Liver (tissue), 9 donors: ENCODE measurements around the gene AUH. TPM values are rescaled to one million over a fixed set of nuclear protein-coding genes. Genes with fewer than 3 reads are reported as not detected.

Source experiments
- DNase-seq: peaks from one replicate; pipeline ENCODE4 v3.0.0-alpha.2; 2017; ENCODE audit warnings: low spot score
- H3K27ac ChIP-seq, 2 donors: one replicate each; pipeline ENCODE4 v1.7.0; 2013; ENCODE audit warnings: inconsistent platforms in 2 of 2, low read length in 2 of 2, control low read depth in 1 of 2, low read depth in 1 of 2, mild to moderate bottlenecking in 1 of 2
- H3K27me3 ChIP-seq, 4 donors: one replicate each; pipeline versions ENCODE4 v1.6.1 to v1.7.0; 2013; ENCODE audit warnings: low read length in 3 of 4, inconsistent platforms in 1 of 4, mild to moderate bottlenecking in 1 of 4, moderate library complexity in 1 of 4; ENCODE audit not compliant: control insufficient read depth in 4 of 4, insufficient read depth in 4 of 4
- H3K36me3 ChIP-seq, 4 donors: one replicate each; pipeline versions ENCODE4 v1.6.1 to v1.7.0; 2013; ENCODE audit warnings: low read length in 3 of 4, mild to moderate bottlenecking in 3 of 4, low read depth in 1 of 4, moderate library complexity in 1 of 4; ENCODE audit not compliant: control insufficient read depth in 4 of 4, insufficient read depth in 3 of 4
- H3K4me1 ChIP-seq, 4 donors: one replicate each; pipeline versions ENCODE4 v1.6.1 to v1.7.0; 2013; ENCODE audit warnings: low read length in 3 of 4, mild to moderate bottlenecking in 3 of 4, moderate library complexity in 1 of 4; ENCODE audit not compliant: control insufficient read depth in 4 of 4, insufficient read depth in 4 of 4
- H3K4me3 ChIP-seq, 3 donors: one replicate each; pipeline versions ENCODE4 v1.6.1 to v1.7.0; 2013; ENCODE audit warnings: low read length in 3 of 3, control low read depth in 1 of 3, low read depth in 1 of 3, mild to moderate bottlenecking in 1 of 3
- H3K9ac ChIP-seq, 2 donors: one replicate each; pipeline ENCODE4 v1.7.0; 2013; ENCODE audit warnings: low read length in 2 of 2, mild to moderate bottlenecking in 2 of 2, moderate library complexity in 2 of 2, control low read depth in 1 of 2, low read depth in 1 of 2
- H3K9me3 ChIP-seq, 4 donors: one replicate each; pipeline versions ENCODE4 v1.6.1 to v1.7.0; 2013; ENCODE audit warnings: low read length in 3 of 4; ENCODE audit not compliant: control insufficient read depth in 4 of 4
- EGR1 ChIP-seq, 2 donors: IDR thresholded peaks; 2 replicates each; pipeline ENCODE4 v1.6.1; 2016 to 2018; ENCODE audit warnings: antibody characterized with exemption in 2 of 2, low read depth in 2 of 2
- FOXA1 ChIP-seq: IDR thresholded peaks from 2 replicates; pipeline ENCODE4 v1.6.1; 2016; ENCODE audit warnings: antibody characterized with exemption
- FOXA2 ChIP-seq: IDR thresholded peaks from 2 replicates; pipeline ENCODE4 v1.6.1; 2016; ENCODE audit warnings: antibody characterized with exemption
- GABPA ChIP-seq, 2 donors: IDR thresholded peaks in 1 of 2; conservative IDR thresholded peaks in 1 of 2; 2 replicates each; pipeline ENCODE4 v1.6.1; 2016; ENCODE audit warnings: antibody characterized with exemption in 2 of 2, mild to moderate bottlenecking in 1 of 2, moderate library complexity in 1 of 2
- HNF4A ChIP-seq, 2 donors: conservative IDR thresholded peaks; 2 replicates each; pipeline ENCODE4 v1.6.1; 2016; ENCODE audit warnings: antibody characterized with exemption in 2 of 2, mild to moderate bottlenecking in 2 of 2
- HNF4G ChIP-seq: IDR thresholded peaks from 2 replicates; pipeline ENCODE4 v1.6.1; 2016; ENCODE audit warnings: antibody characterized with exemption
- JUND ChIP-seq, 2 donors: IDR thresholded peaks; 2 replicates each; pipeline ENCODE4 v1.6.1; 2016; ENCODE audit warnings: antibody characterized with exemption in 2 of 2
- NR2F2 ChIP-seq: IDR thresholded peaks from 2 replicates; pipeline ENCODE4 v1.6.1; 2016; ENCODE audit warnings: antibody characterized with exemption
- RXRA ChIP-seq, 2 donors: IDR thresholded peaks; 2 replicates each; pipeline ENCODE4 v1.6.1; 2017 to 2018; ENCODE audit warnings: antibody characterized with exemption in 2 of 2, mild to moderate bottlenecking in 1 of 2
- SP1 ChIP-seq: IDR thresholded peaks from 2 replicates; pipeline ENCODE4 v1.6.1; 2018; ENCODE audit warnings: antibody characterized with exemption, mild to moderate bottlenecking
- TAF1 ChIP-seq: conservative IDR thresholded peaks from 2 replicates; pipeline ENCODE4 v1.6.1; 2016; ENCODE audit warnings: antibody characterized with exemption, mild to moderate bottlenecking
- YY1 ChIP-seq: IDR thresholded peaks from 2 replicates; pipeline ENCODE4 v1.6.1; 2016; ENCODE audit warnings: antibody characterized with exemption, mild to moderate bottlenecking
- WGBS: extraction: QIAGEN DNeasy Blood & Tissue Kit; methylation state at CpG from one replicate; pipeline ENCODE4 v1.1.7; 2013; 5-methylcytosine and 5-hydroxymethylcytosine counted together
- polyA plus RNA-seq, 2 donors: library from polyadenylated mRNA; stranded (reverse) in 1 of 2; unstranded in 1 of 2; fragments of 200-250 nt in 1 of 2; fragments of >200 nt in 1 of 2; fragmentation: Nextera tagmentation in 1 of 2; extraction: Ambion mirVana in 1 of 2; gene quantifications; one replicate each; pipeline versions ENCODE4 v1.2.1 to v1.2.3, GENCODE V29; 2013 to 2015
- total RNA-seq, 2 donors: library from RNA; depleted of rRNA; stranded (reverse); fragments of >200 nt; gene quantifications; one replicate each; pipeline ENCODE4 v1.2.3, GENCODE V29; 2014
- TF ChIP-seq, protein P1 (sequence below): fragments of 150-350 bp; IDR thresholded peaks from 2 replicates; pipeline ENCODE4 v1.5.1; 2017; ENCODE audit warnings: improper control_type of control experiment, low read depth, low read length; ENCODE audit not compliant: missing input control
- TF ChIP-seq, protein P2 (sequence below): IDR thresholded peaks from 2 replicates; pipeline ENCODE4 v1.6.1; 2016; ENCODE audit warnings: antibody characterized with exemption
- TF ChIP-seq, protein P3 (sequence below): IDR thresholded peaks from 2 replicates; pipeline ENCODE4 v1.6.1; 2016; ENCODE audit warnings: antibody characterized with exemption, mild to moderate bottlenecking
- donor health status: healthy.
- donor health status: healthy.
- donor health status: healthy.
- donor health status: healthy.
- donor health status: healthy.

The AUH gene
- total and polyA plus RNA-seq, 4 donors = 12.1 to 30.0 (median 24.9) TPM

DNA sequence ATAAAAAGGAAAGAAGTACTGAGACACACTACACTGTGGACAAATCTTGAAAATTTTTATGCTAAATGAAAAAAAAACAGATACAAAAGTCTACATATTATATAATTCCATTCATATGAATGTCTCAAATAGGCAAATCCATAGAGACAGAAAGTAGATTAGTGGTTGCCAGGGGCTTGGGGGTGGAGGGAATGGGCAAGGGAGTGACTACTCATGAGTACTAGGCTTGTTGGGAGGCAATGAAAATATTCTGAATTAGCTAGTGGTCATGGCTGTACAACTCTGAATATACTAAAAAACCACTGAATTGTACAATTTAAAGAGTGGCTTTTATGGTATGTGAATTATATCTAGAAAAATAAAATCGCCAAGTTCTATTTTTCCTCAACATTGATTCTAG, 154.9 kb downstream of the AUH start:
- 97% methylated on average over 1 of the region's 1 CpG for WGBS
- peak overlapping the region; percentile 88 to 93 for H3K27ac ChIP-seq
- no peaks in the 10 kb centered on the region for H3K27me3 ChIP-seq
- DNase-seq = no peak
- no peaks in the 10 kb centered on the region for H3K36me3 ChIP-seq
- no peak overlapping the region for H3K4me3 ChIP-seq
- H3K9ac ChIP-seq = no peak overlapping the region
- no peak for TF ChIP-seq FOXA2
- no peaks in the 10 kb centered on the region for H3K9me3 ChIP-seq
- peaks cover 12 to 34% (median 14%) of the 10 kb centered on the region in 4 donors for H3K4me1 ChIP-seq

DNA sequence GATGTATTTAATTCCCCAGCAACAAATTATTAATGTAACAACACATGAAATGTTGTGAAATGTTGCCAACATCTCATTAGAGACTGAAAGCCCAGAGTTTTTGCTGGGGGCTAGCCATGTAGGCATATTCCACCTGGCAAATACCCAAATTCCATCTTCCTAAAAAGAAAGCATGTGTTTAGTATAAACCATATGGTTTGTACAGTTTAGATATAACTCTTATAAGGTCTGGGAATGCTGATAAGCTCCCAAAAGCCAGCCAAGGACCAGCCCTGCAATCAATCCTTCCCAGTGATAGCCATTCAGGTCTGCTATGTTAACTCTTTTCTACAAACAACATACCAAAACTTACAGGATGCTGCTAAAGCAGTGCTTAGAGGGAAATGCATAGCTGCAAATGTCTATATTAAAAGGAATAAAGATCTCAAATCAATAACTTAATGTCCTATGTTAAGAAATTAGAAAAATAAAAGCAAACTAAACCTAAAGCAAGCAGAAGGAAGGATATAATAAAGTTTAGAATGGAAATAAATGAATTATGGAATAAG, 158.9 kb downstream of the AUH start:
- no peak overlapping the region for H3K4me3 ChIP-seq
- H3K4me1 ChIP-seq = peaks cover 3 to 24% (median 12%) of the 10 kb centered on the region in 4 donors
- no peak for DNase-seq
- H3K9ac ChIP-seq = no peak overlapping the region
- no peaks in the 10 kb centered on the region for H3K36me3 ChIP-seq
- H3K27ac ChIP-seq = no peak overlapping the region
- TF ChIP-seq EGR1 (IDR thresholded peaks at IDR 0.05; ENCODE audit: low read depth in 2 of 2) (no peak), FOXA2 (no peak), RXRA (IDR thresholded peaks at IDR 0.05) (no peak), JUND (IDR thresholded peaks at IDR 0.05) (no peak), NR2F2 (no peak), HNF4A (conservative IDR thresholded peaks at IDR 0.05) (no peak), FOXA1 (no peak), GABPA (IDR thresholded peaks at IDR 0.05 in 1 of 2, conservative IDR thresholded peaks at IDR 0.05 in 1 of 2) (no peak), YY1 (no peak), SP1 (no peak), TAF1 (no peak), HNF4G (no peak)
- TF ChIP-seq, protein P1, sequence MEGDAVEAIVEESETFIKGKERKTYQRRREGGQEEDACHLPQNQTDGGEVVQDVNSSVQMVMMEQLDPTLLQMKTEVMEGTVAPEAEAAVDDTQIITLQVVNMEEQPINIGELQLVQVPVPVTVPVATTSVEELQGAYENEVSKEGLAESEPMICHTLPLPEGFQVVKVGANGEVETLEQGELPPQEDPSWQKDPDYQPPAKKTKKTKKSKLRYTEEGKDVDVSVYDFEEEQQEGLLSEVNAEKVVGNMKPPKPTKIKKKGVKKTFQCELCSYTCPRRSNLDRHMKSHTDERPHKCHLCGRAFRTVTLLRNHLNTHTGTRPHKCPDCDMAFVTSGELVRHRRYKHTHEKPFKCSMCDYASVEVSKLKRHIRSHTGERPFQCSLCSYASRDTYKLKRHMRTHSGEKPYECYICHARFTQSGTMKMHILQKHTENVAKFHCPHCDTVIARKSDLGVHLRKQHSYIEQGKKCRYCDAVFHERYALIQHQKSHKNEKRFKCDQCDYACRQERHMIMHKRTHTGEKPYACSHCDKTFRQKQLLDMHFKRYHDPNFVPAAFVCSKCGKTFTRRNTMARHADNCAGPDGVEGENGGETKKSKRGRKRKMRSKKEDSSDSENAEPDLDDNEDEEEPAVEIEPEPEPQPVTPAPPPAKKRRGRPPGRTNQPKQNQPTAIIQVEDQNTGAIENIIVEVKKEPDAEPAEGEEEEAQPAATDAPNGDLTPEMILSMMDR = no peak
- TF ChIP-seq, protein P2, sequence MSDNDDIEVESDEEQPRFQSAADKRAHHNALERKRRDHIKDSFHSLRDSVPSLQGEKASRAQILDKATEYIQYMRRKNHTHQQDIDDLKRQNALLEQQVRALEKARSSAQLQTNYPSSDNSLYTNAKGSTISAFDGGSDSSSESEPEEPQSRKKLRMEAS = no peak
- TF ChIP-seq, protein P3, sequence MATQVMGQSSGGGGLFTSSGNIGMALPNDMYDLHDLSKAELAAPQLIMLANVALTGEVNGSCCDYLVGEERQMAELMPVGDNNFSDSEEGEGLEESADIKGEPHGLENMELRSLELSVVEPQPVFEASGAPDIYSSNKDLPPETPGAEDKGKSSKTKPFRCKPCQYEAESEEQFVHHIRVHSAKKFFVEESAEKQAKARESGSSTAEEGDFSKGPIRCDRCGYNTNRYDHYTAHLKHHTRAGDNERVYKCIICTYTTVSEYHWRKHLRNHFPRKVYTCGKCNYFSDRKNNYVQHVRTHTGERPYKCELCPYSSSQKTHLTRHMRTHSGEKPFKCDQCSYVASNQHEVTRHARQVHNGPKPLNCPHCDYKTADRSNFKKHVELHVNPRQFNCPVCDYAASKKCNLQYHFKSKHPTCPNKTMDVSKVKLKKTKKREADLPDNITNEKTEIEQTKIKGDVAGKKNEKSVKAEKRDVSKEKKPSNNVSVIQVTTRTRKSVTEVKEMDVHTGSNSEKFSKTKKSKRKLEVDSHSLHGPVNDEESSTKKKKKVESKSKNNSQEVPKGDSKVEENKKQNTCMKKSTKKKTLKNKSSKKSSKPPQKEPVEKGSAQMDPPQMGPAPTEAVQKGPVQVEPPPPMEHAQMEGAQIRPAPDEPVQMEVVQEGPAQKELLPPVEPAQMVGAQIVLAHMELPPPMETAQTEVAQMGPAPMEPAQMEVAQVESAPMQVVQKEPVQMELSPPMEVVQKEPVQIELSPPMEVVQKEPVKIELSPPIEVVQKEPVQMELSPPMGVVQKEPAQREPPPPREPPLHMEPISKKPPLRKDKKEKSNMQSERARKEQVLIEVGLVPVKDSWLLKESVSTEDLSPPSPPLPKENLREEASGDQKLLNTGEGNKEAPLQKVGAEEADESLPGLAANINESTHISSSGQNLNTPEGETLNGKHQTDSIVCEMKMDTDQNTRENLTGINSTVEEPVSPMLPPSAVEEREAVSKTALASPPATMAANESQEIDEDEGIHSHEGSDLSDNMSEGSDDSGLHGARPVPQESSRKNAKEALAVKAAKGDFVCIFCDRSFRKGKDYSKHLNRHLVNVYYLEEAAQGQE = no peak
- no peaks in the 10 kb centered on the region for H3K27me3 ChIP-seq
- no peaks in the 10 kb centered on the region for H3K9me3 ChIP-seq
